GM21515 (cell line): ENCODE data around the gene SPOUT1.
"Not testable (repeated sequence)": the region's sequence is repeated elsewhere in the genome, so short reads cannot be mapped to it uniquely, and the experiment has no call there.

Experiments used
- ATAC-seq: cut with Tn5 transposase; IDR thresholded peaks from one replicate; pipeline ENCODE4 v1.9.1; 2021; ENCODE audit not compliant: unreplicated experiment

SPOUT1 gene

GRCh38 chr9:128780093-128780492 lies 49.5 kb downstream of the SPOUT1 start:
- ATAC-seq = not testable (repeated sequence)

GRCh38 chr9:128774804-128775203 lies 54.8 kb downstream of the SPOUT1 start:
- ATAC-seq = no peak

DNA sequence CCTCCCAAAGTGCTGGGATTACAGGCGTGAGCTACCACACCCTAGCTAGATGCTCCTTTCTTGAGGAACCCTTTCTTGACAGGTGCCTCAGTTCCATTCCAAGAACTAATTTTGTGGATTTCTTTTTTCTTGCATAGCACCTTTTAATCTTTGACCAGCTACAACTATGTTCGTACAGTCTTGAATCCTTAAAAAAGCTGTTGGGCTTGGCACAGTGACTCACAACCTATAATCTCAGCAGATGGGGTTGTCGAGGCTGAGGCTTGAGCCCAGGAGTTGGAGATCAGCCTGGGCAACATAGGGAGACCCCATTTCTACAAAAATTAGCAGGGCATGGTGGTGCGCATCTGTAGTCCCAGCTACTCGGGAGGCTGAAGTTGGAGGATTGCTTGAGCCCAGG lies 56.5 kb downstream of the SPOUT1 start:
- no peak for ATAC-seq

DNA sequence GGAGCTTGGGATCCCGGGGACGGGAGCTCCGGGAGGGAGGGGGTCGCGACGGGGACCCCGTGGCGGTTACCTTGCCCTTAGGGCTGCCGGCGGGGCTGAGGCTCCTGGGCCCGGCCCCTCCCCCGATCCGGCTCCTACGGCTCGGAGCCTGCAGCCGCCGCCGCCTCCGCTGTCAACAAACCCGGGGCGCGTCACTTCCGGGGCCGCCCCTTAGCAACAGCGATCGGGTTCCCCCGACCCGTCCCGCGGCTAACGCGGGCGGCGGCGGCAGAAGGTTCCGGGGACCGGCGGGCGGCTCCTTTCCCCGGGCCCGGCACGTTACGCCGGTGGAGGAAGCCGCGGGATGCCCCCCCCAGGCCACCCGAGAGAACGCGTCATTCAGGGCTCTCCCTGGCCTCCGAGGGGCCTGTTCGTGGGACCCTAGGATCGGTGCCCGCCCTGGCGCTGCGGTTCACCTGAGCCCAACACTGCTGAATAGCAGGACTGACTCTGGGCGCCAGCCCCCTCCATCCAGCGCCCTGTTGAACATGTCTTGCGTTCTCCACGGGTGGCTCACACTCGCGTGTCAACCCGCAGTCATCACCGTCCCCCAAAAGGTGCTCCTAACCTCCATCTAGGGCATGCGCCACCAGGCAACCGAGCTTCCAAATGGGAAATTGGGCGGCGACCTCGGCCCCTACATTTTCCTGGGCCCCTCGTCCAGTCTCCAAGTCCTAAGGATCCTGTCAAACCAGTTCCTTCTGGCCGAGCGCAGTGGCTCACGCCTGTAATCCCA lies 57.7 kb downstream of the SPOUT1 start, which contains the start of gene ZER1:
Gene ZER1, minus strand, starts transcription at position 183 of the 775 bp plus-strand sequence. CDS start 16,362 bp downstream, outside the sequence.
- peak; percentile 88 for ATAC-seq

- peak; percentile 29 for ATAC-seq
Observed at GRCh38 chr9:128771094-128771721, 58.4 kb downstream of the SPOUT1 start.

GRCh38 chr9:128770286-128771030 lies 59.1 kb downstream of the SPOUT1 start:
- ATAC-seq = no peak
